ENCODE data around the gene PRMT2. TPM values are rescaled to one million over a fixed set of nuclear protein-coding genes. Genes with fewer than 3 reads are reported as not detected.

PRMT2 gene
- total RNA-seq, 1 experiment from 2014 or later = 139 TPM

GRCh38 chr21:46610018-46610701 is 25.3 kb upstream of the PRMT2 start:
- H3K27me3 ChIP-seq = no peaks in the 10 kb centered on the region
- no peak for DNase-seq
- H3K36me3 ChIP-seq = no peaks in the 10 kb centered on the region
- peaks cover 3% of the 10 kb centered on the region for H3K9me3 ChIP-seq
- H3K4me3 ChIP-seq = no peak overlapping the region

- DNase-seq = peak; percentile 17
- Histone ChIP-seq H3K36me3 (no peaks in the 10 kb centered on the region), H3K4me3 (no peak overlapping the region), H3K27me3 (peaks cover 3% of the 10 kb centered on the region), H3K9me3 (peaks cover 10% of the 10 kb centered on the region)
Observed at GRCh38 chr21:46613391-46613790, 22.1 kb upstream of the PRMT2 start.

- H3K9me3 ChIP-seq = peaks cover 11% of the 10 kb centered on the region
- no peak for DNase-seq
- no peaks in the 10 kb centered on the region for H3K36me3 ChIP-seq
Observed at GRCh38 chr21:46616050-46616449, 19.4 kb upstream of the PRMT2 start.

GRCh38 chr21:46616656-46617055 is 18.8 kb upstream of the PRMT2 start:
- peaks cover 11% of the 10 kb centered on the region for H3K9me3 ChIP-seq
- peaks cover 3% of the 10 kb centered on the region for H3K27me3 ChIP-seq
- no peaks in the 10 kb centered on the region for H3K36me3 ChIP-seq
- no peak for DNase-seq
- no peak overlapping the region for H3K4me3 ChIP-seq

More at GRCh38 chr21:46616050-46616449, 19.4 kb upstream of the PRMT2 start:
- Histone ChIP-seq H3K4me3 (no peak overlapping the region), H3K27me3 (peaks cover 3% of the 10 kb centered on the region)

GRCh38 chr21:46617267-46618051 is 18.0 kb upstream of the PRMT2 start:
- H3K36me3 ChIP-seq = no peaks in the 10 kb centered on the region
- H3K4me3 ChIP-seq = no peak overlapping the region
- peaks cover 3% of the 10 kb centered on the region for H3K27me3 ChIP-seq
- peaks cover 11% of the 10 kb centered on the region for H3K9me3 ChIP-seq
- DNase-seq = no peak

GRCh38 chr21:46618738-46619379 is 16.6 kb upstream of the PRMT2 start:
- DNase-seq = no peak
- no peak overlapping the region for H3K4me3 ChIP-seq
- H3K27me3 ChIP-seq = peaks cover 3% of the 10 kb centered on the region
- H3K36me3 ChIP-seq = no peaks in the 10 kb centered on the region
- peaks cover 11% of the 10 kb centered on the region for H3K9me3 ChIP-seq

- no peak for DNase-seq
- peaks cover 3% of the 10 kb centered on the region for H3K27me3 ChIP-seq
- H3K4me3 ChIP-seq = no peak overlapping the region
- H3K36me3 ChIP-seq = no peaks in the 10 kb centered on the region
- peaks cover 11% of the 10 kb centered on the region for H3K9me3 ChIP-seq
Observed at GRCh38 chr21:46619846-46620245, 15.6 kb upstream of the PRMT2 start.

- Histone ChIP-seq H3K4me3 (no peak overlapping the region), H3K27me3 (peaks cover 3% of the 10 kb centered on the region), H3K36me3 (no peaks in the 10 kb centered on the region), H3K9me3 (peaks cover 21% of the 10 kb centered on the region)
- no peak for DNase-seq
Observed at GRCh38 chr21:46620846-46621245, 14.6 kb upstream of the PRMT2 start.

GRCh38 chr21:46621457-46622182 is 13.9 kb upstream of the PRMT2 start:
- Histone ChIP-seq H3K27me3 (peaks cover 3% of the 10 kb centered on the region; the same call in 1 of the 2 replicates), H3K36me3 (no peaks in the 10 kb centered on the region)

GRCh38 chr21:46622226-46622625 is 13.2 kb upstream of the PRMT2 start:
- no peak overlapping the region for H3K4me3 ChIP-seq
- peaks cover 3% of the 10 kb centered on the region; the same call in 1 of the 2 replicates for H3K27me3 ChIP-seq
- no peak for DNase-seq
- no peaks in the 10 kb centered on the region for H3K36me3 ChIP-seq
- H3K9me3 ChIP-seq = peaks cover 22% of the 10 kb centered on the region

More at GRCh38 chr21:46621457-46622182, 13.9 kb upstream of the PRMT2 start:
- Histone ChIP-seq H3K9me3 (peaks cover 24% of the 10 kb centered on the region), H3K4me3 (no peak overlapping the region)
- no peak for DNase-seq

- no peak overlapping the region for H3K4me3 ChIP-seq
- no peaks in the 10 kb centered on the region for H3K36me3 ChIP-seq
- H3K27me3 ChIP-seq = no peaks in the 10 kb centered on the region
- no peak for DNase-seq
- H3K9me3 ChIP-seq = peaks cover 20% of the 10 kb centered on the region
Observed at GRCh38 chr21:46624050-46624449, 11.4 kb upstream of the PRMT2 start.

- Histone ChIP-seq H3K36me3 (no peaks in the 10 kb centered on the region), H3K9me3 (peaks cover 16% of the 10 kb centered on the region), H3K4me3 (no peak overlapping the region), H3K27me3 (no peaks in the 10 kb centered on the region)
- DNase-seq = no peak
Observed at GRCh38 chr21:46625759-46626158, 9.7 kb upstream of the PRMT2 start.

- no peak overlapping the region for H3K4me3 ChIP-seq
- DNase-seq = no peak
- no peaks in the 10 kb centered on the region for H3K36me3 ChIP-seq
- peaks cover 16% of the 10 kb centered on the region for H3K9me3 ChIP-seq
- no peaks in the 10 kb centered on the region for H3K27me3 ChIP-seq
Observed at GRCh38 chr21:46626536-46626935, 8.9 kb upstream of the PRMT2 start.

GRCh38 chr21:46626975-46627501 is 8.4 kb upstream of the PRMT2 start:
- peaks cover 16% of the 10 kb centered on the region for H3K9me3 ChIP-seq
- no peaks in the 10 kb centered on the region for H3K36me3 ChIP-seq
- H3K4me3 ChIP-seq = no peak overlapping the region
- H3K27me3 ChIP-seq = no peaks in the 10 kb centered on the region
- DNase-seq = no peak

- Histone ChIP-seq H3K36me3 (no peaks in the 10 kb centered on the region), H3K4me3 (no peak overlapping the region), H3K9me3 (peaks cover 16% of the 10 kb centered on the region), H3K27me3 (no peaks in the 10 kb centered on the region)
- no peak for DNase-seq
Observed at GRCh38 chr21:46627726-46628125, 7.7 kb upstream of the PRMT2 start.

- Histone ChIP-seq H3K4me3 (no peak overlapping the region), H3K27me3 (no peaks in the 10 kb centered on the region), H3K36me3 (no peaks in the 10 kb centered on the region), H3K9me3 (peaks cover 16% of the 10 kb centered on the region)
- no peak for DNase-seq
Observed at GRCh38 chr21:46628868-46629267, 6.6 kb upstream of the PRMT2 start.
